ENCODE measurements around the gene PDE1C.

DNA sequence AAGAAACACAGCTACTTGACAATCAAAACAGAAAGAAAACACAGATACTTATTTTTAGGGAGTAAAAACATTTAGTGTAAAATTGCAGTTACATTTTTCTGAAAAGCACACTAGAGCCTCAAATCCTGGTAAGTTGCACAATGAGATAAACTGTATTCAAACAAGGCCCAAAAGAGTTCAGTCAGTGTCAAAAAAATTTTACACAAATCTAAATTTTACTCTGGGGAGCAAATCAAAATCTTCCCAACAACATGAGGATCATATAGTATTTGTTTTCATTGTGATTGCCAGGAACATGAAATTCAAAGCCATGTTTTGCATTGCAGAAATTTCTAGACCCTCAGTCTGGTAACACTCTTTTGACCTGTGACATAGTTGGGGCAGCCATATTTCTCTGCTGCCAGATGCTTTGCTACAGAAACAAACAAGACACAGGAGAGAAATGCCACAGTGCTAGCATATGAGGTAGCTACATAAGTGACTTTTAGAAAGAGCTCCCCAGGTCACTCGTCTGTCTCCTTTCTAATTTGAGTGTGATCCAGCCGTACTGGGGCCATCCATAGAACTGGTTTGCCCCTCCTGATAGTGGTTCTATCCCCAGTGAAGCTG lies 49.6 kb downstream of the PDE1C start:
- TF ChIP-seq CTCF (conservative IDR thresholded peaks at IDR 0.05; ENCODE audit: low read depth, low read length) (no peak), FOS (IDR thresholded peaks at IDR 0.05; ENCODE audit: low read depth, low read length) (no peak), RAD21 (IDR thresholded peaks at IDR 0.05; ENCODE audit: low read length) (no peak), POLR2A (IDR thresholded peaks at IDR 0.05; ENCODE audit: low read depth, low read length) (no peak), MXI1 (IDR thresholded peaks at IDR 0.05; ENCODE audit: borderline replicate concordance, low read depth, low read length) (no peak), CHD1 (IDR thresholded peaks at IDR 0.05; ENCODE audit: low read depth, low read length) (no peak), BHLHE40 (IDR thresholded peaks at IDR 0.05; ENCODE audit: low read depth, low read length) (no peak), NFE2L2 (IDR thresholded peaks at IDR 0.05; ENCODE audit: low read depth, low read length) (no peak), RFX5 (IDR thresholded peaks at IDR 0.05; ENCODE audit: low read depth, low read length) (no peak), MAFK (IDR thresholded peaks at IDR 0.05; ENCODE audit: low read depth, low read length) (no peak), RCOR1 (IDR thresholded peaks at IDR 0.05; ENCODE audit: insufficient replicate concordance, low read length) (no peak)
- TF ChIP-seq, protein P1, sequence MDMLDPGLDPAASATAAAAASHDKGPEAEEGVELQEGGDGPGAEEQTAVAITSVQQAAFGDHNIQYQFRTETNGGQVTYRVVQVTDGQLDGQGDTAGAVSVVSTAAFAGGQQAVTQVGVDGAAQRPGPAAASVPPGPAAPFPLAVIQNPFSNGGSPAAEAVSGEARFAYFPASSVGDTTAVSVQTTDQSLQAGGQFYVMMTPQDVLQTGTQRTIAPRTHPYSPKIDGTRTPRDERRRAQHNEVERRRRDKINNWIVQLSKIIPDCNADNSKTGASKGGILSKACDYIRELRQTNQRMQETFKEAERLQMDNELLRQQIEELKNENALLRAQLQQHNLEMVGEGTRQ (IDR thresholded peaks at IDR 0.05; ENCODE audit: low read depth, low read length) = no peak

Measured in IMR-90 (cell line).